Stomach smooth muscle (tissue), 2 donors: Measurements from ENCODE around the gene PDE10A.

Source experiments
- H3K27ac ChIP-seq: one replicate; pipeline ENCODE4 v1.7.0; 2013; ENCODE audit warnings: mild to moderate bottlenecking, low read length, inconsistent platforms
- H3K27me3 ChIP-seq, 2 donors: one replicate each; pipeline ENCODE4 v1.7.0; 2013; ENCODE audit warnings: low read length in 2 of 2; ENCODE audit not compliant: insufficient read depth in 2 of 2, control insufficient read depth in 1 of 2
- H3K36me3 ChIP-seq, 2 donors: one replicate each; pipeline ENCODE4 v1.7.0; 2013; ENCODE audit warnings: low read length in 2 of 2; ENCODE audit not compliant: control insufficient read depth in 2 of 2, insufficient read depth in 2 of 2
- H3K4me1 ChIP-seq: one replicate; pipeline ENCODE4 v1.7.0; 2013; ENCODE audit warnings: low read length; ENCODE audit not compliant: control insufficient read depth, insufficient read depth
- H3K4me3 ChIP-seq, 2 donors: one replicate each; pipeline ENCODE4 v1.7.0; 2013; ENCODE audit warnings: low read length in 2 of 2
- H3K9ac ChIP-seq, 2 donors: one replicate each; pipeline ENCODE4 v1.7.0; 2013; ENCODE audit warnings: low read length in 2 of 2, mild to moderate bottlenecking in 1 of 2
- H3K9me3 ChIP-seq, 2 donors: one replicate each; pipeline ENCODE4 v1.7.0; 2013; ENCODE audit warnings: low read length in 2 of 2; ENCODE audit not compliant: control insufficient read depth in 2 of 2
- donor health status: healthy.
- donor health status: Pancreatic carcinoma.

The PDE10A gene

DNA sequence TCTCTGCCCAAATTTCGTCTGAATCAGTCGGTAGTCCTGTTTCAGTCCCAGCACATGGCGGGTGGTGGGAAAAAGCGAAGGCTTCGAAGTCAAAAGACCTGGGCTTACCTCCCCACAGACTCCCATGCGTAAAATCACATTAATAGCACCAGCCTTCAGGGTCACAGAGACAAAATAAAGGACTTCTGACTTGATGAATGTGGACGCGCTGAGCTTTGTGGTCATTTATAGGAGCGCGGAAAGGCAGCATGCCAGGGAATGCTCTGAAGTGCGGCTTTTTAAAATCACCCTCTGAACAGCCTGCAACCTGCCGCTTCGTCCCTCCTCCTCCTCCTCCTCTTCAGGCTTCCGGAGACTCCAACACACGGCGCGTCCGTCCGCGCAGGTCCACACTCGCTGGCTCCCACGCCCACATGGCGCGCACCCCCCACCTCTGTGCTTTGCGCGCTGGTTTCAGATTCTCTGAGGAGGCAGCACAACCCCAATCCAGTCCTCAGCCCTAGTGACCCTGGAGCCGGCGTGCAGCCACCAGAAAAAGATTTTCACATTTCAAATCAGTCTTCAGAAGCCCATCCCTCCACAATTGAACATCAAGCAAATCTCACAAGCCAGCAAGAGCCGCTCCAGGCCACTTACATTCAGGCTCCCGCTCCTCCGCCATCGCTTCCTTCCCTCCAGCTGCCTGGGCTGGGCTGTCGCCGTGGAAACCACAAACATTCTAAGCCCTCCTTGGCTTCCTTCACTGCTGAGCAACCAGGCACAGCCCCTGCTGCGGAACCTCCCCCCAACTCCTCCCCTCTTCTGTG lies 353.9 kb downstream of the PDE10A start, which contains the start of gene C6orf118:
Gene C6orf118 (minus strand): TSS at position 680 of the 806 bp plus-strand sequence. CDS start 19 bp downstream, at position 661.
- H3K4me3 ChIP-seq, result peak within 1 kb of the TSS; percentile 68 to 74
- H3K27me3 ChIP-seq, result no peaks in the 10 kb centered on the region
- H3K36me3 ChIP-seq, result no peaks in the 10 kb centered on the region
- H3K9me3 ChIP-seq, result peaks cover 0 to 2% of the 10 kb centered on the region in 2 donors
- no peak within 1 kb of the TSS for H3K27ac ChIP-seq
- peaks cover 8% of the 10 kb centered on the region for H3K4me1 ChIP-seq
- peak within 1 kb of the TSS in 1 of 2 donors; percentile 5 for H3K9ac ChIP-seq

DNA sequence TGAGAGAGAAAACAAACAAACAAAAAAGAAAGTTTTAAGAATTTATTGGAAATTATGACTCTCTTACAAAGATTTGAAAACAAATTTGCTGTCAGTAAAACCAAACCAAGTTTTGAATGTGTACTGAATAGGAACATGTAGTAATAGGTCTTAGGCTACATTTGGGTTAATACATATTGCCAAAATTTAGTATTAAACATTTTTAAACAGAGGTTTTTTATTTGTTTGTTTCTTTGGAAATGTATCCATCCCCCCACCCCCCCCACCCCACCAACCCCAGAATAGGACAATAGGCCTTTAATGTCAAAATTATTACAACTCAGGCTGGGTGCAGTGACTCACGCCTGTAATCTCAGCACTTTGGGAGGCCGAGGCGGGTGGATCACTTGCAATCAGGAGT lies 356.1 kb downstream of the PDE10A start:
- Histone ChIP-seq H3K4me1 (peaks cover 8% of the 10 kb centered on the region), H3K27me3 (no peaks in the 10 kb centered on the region), H3K9ac (no peak overlapping the region), H3K4me3 (no peak overlapping the region), H3K36me3 (no peaks in the 10 kb centered on the region), H3K9me3 (peaks cover 0 to 2% of the 10 kb centered on the region in 2 donors), H3K27ac (no peak overlapping the region)

DNA sequence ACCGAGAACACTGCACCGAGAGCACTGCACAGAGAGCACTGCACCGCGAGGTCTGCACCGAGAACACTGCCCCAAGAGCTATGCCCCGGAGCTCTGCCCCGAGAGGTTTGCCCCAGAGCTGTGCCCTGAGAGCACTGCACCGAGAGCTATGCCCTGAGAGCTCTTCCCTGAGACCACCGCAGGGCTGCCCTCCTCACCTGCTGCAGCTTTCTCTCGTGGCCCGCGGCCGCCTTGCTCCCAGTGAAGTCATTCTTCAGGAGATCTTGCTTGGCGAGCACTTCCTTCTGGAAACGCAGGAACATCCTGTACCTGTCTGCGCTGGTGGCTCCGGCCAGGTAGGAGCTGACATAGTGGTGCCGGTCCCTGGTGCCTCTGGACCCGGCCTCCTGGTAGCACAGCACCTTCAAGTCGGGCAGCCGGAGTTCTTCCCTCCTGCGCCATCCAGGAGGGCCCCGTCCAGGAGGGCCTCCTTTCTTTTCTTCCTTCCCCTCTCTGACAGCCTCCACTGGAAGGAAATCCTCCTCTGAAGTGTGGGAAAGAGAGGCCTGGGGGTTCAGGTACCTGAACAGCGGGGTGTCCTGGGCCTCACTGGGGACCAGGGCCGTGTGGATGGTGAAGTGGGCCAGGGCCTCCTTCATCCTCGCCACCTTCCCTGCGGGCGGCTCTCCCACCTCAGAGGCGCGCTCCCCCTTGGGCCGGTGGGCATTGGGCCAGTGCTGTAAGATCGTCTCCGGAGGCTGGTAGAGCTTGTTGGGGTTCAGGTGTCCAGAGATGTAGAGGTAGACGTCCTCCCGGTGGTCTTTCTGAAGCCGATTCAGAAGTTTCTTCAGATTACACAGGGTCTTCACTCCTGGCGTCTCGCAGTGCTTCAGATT lies 361.4 kb downstream of the PDE10A start:
- Histone ChIP-seq H3K27me3 (no peaks in the 10 kb centered on the region), H3K9me3 (peaks cover 0 to 2% of the 10 kb centered on the region in 2 donors), H3K36me3 (no peaks in the 10 kb centered on the region), H3K4me1 (no peaks in the 10 kb centered on the region), H3K4me3 (no peak overlapping the region), H3K27ac (no peak overlapping the region), H3K9ac (no peak overlapping the region)

DNA sequence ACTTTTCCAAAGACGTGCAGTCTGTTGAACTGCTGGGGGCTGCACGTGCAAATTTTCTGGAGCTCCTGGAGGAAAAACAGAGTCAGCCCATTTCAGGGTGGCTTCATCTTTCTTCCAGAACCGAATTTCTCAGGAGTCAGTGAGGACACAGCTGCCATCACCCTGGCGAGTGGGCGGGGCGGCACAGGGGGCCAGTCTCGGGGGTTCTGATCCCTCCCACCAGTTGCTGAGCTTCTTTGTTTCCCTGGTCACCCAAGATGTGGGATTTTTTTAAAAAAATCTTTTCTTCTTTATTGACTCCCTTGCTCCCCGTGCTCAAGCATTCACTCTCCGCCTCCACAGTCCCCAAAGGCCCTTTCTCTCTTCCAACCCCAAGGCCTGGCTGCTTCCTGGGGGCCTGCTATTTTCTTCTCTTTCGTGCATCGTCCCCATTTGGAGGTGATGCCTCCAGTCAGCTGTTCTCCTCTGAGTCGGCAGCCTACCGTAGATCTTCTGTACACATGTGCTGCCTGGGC lies 362.6 kb downstream of the PDE10A start:
- Histone ChIP-seq H3K4me3 (no peak overlapping the region), H3K27me3 (no peaks in the 10 kb centered on the region), H3K4me1 (no peaks in the 10 kb centered on the region), H3K27ac (no peak overlapping the region), H3K9me3 (no peaks in the 10 kb centered on the region), H3K9ac (no peak overlapping the region), H3K36me3 (no peaks in the 10 kb centered on the region)

DNA sequence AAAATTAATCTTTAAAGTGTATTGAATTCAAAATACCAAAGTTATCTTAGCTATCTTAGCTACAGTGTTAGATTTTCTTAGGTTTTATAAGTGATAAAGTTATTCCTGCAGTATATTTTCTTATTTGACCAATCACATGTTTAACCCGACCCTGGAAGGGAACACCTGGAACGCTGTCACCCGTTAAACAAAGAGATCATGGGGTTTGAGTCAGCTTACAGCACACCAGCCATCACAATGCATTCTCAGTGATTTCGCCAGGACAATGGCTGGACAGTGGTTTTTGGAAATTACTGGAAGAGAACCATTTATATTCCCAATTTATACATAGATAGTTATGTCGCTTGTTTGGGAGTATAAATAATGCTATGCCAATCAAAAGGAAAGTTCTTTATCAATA lies 364.2 kb downstream of the PDE10A start:
- no peaks in the 10 kb centered on the region for H3K27me3 ChIP-seq
- H3K4me3 ChIP-seq, result no peak overlapping the region
- H3K9me3 ChIP-seq, result no peaks in the 10 kb centered on the region
- H3K9ac ChIP-seq, result no peak overlapping the region
- H3K36me3 ChIP-seq, result no peaks in the 10 kb centered on the region
- H3K27ac ChIP-seq, result no peak overlapping the region
- H3K4me1 ChIP-seq, result no peaks in the 10 kb centered on the region

DNA sequence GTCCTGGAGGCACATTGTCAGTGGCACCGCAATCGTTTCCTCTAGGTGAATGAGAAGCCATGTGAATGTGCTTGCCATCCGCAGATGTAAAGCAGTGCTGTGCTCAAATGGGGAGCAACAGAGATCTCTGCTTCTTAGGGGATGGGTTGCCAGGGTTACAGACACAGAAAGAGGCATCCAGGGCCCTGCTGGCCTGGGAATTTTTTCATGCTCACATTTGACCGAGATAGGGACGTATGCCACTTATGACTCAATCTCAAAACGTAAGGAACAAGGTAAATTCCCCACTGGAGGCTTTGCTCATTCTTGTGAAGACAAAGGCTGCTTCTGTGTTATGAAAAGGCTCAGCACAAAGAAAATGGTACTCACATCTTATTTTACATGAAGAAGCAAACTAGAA lies 364.6 kb downstream of the PDE10A start:
- Histone ChIP-seq H3K27ac (no peak overlapping the region), H3K9me3 (no peaks in the 10 kb centered on the region)

DNA sequence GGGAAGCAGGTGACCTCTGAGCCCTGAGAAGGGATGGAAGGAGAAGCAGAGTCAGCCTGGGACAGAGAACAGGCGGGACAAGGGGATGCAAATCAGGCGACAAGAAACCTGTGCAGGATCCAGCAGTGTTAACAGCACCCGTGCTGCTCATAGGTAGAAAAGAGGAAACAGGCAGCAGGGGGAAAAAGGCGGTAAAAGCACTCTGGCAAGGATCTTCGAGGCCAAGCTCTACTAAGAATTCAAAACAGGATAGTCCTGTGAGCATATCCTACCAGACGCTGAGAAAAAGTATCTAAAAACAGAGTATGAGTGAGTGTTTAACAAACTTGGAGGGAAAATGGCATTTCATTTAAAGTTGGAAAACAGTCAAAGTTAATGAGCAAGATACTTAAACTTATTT lies 370.4 kb downstream of the PDE10A start:
- Histone ChIP-seq H3K27me3 (no peaks in the 10 kb centered on the region), H3K9me3 (no peaks in the 10 kb centered on the region), H3K27ac (no peak overlapping the region)

More for the DNA sequence above, 364.6 kb downstream of the PDE10A start:
- H3K9ac ChIP-seq, result no peak overlapping the region
- no peaks in the 10 kb centered on the region for H3K36me3 ChIP-seq
- H3K4me1 ChIP-seq, result no peaks in the 10 kb centered on the region
- H3K27me3 ChIP-seq, result no peaks in the 10 kb centered on the region
- H3K4me3 ChIP-seq, result no peak overlapping the region

More for the DNA sequence above, 370.4 kb downstream of the PDE10A start:
- Histone ChIP-seq H3K4me3 (no peak overlapping the region), H3K4me1 (no peaks in the 10 kb centered on the region), H3K9ac (no peak overlapping the region), H3K36me3 (no peaks in the 10 kb centered on the region)
